ENCODE measurements around the gene BAG3.

Gene BAG3

DNA sequence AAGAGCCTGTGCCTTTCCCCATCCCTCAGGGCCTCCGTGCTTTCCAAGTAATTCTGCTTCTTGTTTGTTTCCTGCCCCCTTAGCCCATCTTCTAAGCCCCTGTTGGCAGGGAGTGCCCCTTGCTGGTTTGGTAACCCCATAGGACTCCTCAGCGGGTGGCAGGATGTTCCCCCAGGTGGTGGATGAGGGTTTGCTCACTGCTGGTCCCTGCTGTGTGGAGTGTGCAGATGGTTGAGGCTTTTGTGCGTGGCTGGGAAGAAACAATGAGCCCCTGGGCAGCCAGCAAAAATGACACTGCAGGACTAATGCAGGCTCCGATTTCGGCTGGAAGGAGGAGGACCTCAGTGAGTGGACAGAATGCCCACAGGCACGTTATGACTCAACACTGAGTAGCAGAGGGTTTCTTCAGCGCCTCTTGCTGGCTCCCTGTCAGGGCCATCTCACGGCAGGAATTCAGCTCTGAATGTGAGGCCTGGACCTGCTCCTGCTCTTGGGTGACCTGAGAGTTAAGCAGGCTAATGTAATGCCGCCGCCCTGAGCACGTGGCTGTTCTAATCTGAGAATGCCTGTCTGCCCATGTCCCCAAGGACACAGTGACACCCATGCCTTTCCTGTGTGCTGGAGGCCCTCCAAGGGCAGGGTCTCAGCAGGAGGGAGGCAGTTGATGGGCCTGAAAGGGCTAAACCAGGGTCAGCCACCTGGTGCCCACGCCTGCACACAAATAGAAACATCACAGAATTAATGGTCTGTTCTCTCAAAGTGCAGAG, 16.6 kb downstream of the BAG3 start:
- no peak for DNase-seq

DNA sequence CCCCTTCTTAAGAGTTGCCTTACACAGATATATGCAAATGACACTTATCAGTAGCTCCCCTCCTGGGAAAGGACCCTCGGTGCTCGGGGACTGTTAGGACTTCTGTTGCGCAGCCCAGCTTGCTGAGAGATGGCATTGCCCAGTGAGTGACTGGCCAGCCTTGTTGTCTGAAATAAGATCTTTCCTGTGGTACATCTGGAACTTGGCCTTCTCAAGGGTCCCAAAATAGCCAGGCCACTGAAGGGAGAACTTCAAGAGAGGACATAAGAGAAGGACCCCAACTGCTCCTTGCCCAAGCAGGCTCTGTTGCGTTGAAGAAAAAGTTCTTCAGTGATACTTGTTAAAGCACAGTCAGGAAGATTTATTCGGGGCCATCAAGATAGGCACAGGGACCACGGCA, 17.3 kb downstream of the BAG3 start:
- no peak for DNase-seq

DNA sequence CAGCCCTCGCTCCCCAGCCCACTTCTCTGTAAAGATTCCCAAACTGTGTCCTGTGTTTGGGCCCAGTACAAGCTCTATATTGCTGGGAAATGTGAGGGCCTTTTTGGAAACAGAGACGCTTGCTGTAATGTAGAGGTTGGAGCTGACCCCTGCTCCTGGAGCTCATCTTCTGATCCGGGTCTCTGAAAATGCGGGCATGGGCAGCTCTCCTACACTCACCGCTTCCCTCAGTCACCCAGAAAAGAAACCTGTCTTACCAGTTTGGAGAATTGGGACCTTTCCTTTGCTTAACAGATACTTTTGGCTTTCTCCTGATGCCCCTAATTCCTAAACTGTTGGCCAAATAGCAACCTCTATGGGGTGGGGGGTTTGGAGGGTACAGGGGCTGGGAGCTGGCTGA, 18.2 kb downstream of the BAG3 start:
- no peak for DNase-seq

DNA sequence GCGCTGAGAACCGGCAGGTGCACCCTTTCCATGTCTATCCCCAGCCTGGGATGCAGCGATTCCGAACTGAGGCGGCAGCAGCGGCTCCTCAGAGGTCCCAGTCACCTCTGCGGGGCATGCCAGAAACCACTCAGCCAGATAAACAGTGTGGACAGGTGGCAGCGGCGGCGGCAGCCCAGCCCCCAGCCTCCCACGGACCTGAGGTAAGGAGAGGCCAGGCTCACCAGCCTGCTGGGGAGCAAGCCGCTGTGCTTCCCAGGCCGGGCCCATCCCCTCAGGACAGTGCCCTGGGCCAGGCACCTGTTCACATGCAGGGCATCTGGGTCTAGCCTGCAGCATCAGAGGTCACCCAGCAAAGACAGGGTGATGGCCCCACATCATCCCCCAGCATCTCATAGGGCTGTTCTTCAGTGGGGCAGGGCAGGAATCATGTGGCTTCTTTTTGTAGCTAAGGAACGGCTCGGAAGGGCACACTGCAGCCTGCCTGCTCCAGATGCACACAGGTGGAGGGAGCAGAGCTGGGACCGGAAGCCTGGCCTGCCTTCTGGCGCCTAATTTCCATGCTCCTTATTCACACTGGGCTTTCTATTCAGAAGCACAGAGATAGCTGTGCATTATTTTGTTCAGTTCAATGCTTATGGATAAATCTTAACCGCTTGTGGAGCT, 18.9 kb downstream of the BAG3 start:
- DNase-seq, result no peak

DNA sequence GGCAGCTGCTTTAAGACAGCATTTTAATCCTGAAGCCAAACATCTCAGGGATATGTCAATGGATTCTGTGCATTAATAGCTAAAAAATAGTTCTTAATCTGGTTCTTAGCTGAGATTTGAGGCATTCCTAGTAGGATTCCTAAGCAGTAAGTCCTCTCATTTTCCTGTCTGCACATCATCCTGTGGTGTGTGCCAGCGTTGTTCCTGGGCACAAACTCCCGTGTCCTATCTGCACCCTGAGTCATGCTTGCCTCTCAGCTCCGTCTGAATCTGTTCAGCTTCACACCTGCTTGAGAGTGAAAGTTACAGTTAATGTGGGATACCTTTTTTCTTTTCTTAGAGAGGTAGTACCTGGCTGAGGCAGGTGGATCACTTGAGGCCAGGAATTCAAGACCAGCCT, 19.5 kb downstream of the BAG3 start:
- no peak for DNase-seq

DNA sequence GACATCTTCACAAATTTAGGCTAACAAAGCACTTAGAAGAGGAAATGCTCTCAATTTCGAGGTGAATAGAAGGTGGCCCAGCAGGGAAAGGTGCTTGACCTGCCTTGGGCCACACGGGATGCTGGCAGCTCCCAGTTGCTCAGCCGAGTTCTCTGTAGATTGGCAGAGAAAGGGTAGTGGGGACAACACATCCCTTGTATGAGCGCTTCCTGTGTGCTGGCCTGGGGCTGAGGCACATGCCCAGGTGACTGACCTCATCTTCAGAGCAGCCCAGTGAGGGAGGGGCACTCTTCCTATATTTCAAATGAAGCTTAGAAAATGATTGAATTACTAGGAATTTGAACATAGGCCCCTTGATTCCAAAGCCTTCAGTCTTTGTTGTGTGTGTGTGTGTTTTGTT, 20.2 kb downstream of the BAG3 start:
- DNase-seq, result no peak

DNA sequence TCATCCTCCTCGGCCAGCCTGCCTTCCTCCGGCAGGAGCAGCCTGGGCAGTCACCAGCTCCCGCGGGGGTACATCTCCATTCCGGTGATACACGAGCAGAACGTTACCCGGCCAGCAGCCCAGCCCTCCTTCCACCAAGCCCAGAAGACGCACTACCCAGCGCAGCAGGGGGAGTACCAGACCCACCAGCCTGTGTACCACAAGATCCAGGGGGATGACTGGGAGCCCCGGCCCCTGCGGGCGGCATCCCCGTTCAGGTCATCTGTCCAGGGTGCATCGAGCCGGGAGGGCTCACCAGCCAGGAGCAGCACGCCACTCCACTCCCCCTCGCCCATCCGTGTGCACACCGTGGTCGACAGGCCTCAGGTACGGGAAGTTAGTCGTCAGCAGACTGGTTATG, 21.1 kb downstream of the BAG3 start:
- DNase-seq, result no peak

DNA sequence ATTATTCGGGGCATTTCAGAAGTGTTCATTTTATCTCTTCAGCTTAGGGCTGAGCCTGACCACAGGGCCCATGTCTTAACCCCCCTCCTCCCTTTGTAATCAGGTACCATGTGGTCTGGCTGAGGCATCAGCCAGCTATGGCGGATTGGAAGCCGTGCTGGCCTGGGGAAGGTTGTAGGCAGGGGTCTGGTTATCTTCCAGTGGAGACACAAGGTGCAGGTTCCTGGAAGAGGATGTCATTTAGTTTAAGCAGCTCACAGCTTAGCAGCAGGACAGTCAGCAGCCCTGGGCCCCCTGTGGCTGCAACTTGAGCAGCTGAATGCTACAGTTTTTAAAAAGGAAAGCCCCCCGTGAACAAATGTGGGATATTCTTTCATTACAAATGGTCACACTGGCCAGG, 22.1 kb downstream of the BAG3 start:
- no peak for DNase-seq

DNA sequence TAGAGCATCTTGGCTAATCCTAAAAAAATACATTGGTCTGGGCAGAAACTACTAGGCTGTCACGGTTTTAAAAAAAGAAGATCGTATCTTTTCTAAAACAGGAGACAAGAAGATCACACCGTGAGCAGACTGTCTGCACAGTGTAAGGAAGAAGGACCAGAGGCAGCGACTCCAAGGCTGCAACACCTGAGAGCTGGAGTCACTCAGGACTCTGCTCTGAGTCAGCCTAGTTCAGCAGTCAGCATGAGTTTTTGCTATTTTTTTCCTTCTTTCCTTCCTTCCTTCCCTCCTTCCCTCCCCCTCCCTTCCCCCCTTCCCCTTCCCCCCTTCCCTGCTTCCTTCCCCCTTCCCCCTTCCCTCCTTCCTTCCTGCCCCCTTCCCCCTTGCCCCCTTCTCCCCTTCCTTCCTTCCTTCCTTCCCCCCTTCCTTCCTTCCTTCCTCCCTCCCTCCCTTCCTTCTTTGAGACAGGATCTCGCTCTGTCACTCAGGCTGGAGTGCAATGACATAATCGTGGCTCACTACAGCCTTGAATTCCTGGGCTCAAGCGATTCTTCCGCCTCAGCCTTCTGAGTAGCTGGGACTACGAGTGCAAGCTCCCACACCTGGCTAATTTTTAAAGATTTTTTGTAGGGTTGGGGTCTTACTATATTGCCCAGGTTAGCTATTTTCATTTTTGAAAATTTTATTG, 24.4 kb downstream of the BAG3 start:
- no peak for DNase-seq

DNA sequence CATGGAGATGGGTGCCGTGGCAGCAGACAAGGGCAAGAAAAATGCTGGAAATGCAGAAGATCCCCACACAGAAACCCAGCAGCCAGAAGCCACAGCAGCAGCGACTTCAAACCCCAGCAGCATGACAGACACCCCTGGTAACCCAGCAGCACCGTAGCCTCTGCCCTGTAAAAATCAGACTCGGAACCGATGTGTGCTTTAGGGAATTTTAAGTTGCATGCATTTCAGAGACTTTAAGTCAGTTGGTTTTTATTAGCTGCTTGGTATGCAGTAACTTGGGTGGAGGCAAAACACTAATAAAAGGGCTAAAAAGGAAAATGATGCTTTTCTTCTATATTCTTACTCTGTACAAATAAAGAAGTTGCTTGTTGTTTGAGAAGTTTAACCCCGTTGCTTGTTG, 25.9 kb downstream of the BAG3 start:
- DNase-seq, result no peak

DNA sequence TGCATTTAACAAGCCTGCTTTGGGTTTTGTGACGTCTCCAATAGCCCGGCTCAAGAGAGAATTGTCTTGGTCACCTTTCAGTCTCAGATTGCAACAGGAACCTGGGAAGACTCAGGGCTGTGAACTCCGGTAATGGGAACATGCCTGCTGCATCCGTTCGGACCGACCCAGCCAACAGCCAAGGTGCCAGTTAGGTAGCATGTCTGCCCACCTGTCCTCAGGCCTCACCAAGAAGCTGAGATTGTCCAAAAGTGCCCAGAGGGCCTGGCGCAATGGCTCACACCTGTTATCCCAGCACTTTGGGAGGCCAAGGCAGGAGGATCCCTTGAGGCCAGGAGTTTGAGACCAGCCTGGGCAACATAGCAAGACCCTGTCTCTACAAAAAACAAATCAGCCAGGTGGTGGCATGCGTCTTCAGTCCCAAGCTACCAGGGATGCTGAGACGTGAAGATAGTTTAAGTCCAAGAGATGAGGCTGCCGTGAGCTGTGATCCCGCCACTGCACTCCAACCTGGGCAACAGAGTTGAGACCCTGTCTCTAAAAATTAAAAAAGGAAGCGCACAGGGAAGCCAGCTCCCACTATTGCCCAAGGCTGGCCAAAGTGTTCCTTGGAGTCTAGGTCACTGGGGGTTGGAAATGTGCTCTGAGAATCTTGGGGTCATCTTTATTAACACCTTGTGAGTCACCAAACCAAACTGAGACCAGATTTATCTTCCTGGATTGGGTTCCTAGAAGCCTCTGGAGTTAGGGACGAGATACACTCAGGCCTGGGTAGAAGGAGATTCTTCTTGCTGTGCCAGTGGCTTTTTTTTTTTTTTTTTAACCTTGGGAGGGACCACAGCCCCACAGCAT, 26.9 kb downstream of the BAG3 start:
- DNase-seq, result no peak

DNA sequence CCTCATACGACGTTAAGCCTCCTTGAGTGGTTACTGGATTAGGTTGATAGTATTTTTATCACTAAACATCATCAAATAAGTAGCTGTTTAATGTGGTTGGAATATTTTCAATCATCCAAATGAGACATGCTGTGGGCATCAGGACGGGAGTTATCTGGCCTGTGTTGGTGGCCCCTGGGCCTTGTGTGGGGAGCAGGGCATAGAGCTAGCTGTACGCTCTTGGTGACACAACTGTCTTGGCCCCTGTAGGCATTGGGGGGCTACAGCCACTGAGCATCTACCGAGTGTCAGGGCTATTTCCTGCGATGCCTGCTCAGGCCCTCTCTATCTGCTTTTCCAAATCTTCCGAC, 28.3 kb downstream of the BAG3 start:
- no peak for DNase-seq

DNA sequence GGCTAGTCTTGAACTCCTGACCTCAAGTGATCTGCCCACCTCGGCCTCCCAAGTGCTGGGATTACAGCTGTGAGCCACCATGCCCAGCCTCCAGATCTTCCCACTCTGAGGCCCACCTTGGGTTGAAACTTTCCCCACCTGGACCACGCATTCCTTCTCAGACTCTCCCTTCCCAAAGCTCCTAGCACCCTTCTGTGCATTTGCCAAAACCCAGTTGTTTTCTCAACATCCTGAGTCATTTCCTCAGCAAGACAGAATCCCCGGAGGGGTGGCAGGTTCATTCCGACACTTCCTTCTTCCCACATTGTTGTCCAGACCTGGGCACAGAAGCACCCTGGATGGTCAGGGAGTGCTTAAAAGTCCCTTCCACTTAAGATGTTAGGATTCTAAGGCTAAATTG, 28.9 kb downstream of the BAG3 start:
- no peak for DNase-seq

DNA sequence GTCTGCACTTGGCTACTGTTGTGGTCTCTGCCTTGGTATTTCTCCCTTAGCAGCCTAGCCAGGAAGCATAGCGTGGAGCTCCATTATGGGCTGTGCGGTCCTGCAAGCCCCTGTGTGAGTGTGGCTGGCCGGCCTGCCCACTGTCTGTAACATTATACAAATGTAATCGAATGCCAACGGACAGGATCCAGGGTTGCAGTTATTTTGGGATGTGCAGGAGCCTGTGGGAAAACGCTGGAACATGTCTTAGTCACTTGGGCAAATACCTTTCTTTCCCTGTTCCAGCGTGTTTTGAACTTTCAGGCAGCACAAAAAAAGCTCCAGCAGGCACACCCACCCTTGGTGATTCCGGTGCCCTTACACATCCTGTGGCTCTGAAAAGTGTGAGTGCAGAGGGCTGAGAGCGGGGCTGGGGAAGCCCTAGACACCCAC, 29.5 kb downstream of the BAG3 start:
- DNase-seq, result no peak

DNA sequence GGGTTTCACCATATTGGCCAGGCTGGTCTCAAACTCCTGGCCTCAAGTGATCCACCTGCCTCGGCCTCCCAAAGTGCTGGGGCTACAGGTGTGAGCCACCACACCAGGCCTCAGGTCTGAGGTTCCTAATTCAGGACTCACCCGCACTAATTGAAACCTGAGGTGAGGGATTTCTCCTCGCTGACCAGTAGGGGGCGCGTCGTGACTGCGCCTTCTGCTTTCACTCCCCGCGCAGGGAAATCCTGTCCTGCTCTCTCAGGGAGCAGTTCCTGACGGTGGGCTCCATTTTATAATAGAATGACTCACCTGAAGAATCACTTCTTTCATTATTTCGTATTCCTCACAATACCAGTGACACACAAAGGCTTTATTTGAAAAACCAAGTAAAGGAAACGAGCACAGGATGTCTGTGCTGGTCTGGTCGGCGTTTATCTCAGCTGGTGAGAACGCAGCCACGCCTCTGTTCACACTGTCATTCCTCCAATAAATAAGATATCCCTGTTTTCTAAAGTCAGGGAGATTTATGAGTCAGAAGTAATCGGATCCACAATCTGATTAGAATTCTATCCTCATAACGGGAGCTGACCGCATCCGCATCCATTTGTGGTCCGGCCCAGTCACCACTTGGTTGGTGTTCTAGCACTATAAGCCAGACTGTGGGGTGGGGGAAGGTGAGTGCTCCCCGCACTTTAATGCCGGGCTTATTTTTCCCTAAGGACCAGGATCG, 35.4 kb downstream of the BAG3 start:
- DNase-seq, result peak; percentile 61 to 82 (median 67)

DNA sequence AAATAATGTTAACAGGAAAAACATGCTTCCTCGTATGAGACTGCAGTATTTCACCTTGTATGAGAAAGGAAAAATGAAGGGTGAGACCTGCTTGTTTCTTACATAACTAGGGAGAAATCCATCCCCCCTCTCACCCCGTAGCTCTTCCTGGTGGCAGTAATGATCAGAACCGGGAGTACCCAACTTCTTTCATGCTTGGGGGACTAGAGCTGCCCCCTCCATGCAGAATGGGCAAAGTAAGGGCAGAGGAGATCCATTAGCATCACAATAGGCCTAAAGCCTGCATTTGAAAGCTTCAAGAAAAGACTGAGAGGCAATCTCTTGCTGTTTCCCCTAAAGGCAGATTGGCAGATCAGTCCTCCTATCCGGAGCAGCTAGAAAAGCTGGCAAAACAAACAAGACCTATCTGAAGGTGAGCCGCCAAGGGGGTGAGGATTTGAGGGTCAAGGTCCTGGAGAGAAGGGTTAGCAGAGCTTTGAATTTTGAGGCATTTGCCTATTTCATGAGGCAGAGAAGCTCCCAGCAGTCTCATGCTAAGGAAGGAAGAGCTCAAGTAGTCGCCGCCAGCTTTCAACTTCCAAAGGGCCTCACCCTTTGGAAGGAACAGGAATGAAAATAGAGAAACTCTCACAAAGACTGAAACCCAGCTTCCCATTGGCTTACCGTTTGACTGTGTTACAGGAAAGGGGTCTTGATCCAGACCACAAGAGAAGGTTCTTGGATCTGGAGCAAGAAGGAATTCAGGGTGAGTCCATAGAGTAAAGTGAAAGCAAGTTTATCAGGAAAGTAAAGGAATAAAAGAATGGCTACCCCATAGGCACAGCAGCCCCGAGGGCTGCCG, 36.2 kb downstream of the BAG3 start:
- DNase-seq, result no peak

DNA sequence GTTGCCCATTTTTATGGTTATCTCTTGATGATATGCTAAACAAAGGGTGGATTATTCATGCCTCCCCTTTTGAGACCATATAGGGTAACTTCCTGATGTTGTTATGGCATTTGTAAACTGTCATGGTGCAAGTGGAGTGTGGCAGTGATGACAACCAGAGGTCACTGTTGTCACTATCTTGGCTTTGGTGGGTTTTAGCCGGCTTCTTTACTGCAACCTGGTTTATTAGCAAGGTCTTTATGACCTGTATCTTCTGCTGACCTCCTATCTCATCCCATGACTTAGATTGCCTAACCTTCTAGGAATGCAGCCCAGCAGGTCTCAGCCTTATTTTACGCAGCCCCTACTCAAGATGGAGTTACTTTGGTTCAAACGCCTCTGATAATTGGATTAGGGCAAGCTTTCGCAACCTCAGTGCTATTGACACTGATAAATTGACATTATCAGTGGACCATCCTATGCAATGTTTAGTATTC, 36.9 kb downstream of the BAG3 start:
- no peak for DNase-seq

DNA sequence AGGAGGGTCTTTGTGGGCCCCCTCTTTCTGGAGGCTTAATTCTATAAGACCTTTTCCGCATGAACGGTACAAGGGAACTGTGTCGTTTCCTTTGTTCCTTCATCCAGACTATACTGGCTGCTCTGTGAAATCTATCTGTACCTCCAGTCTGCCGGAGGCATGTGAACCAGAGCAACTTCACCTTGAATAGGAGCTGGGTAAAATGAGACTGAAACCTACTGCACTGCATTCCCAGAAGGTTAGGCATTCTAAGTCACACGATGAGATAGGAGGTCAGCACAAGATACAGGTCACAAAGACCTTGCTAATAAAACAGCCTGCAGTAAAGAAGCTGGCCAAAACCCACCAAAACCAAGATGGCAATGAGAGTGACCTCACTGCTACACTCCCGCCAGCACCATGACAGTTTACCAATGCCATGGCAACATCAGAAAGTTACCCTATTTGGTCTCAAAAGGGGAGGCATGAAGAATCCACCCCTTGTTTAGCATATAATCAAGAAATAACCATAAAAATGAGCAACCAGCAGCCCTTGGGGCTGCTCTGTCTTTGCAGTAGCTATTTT, 37.9 kb downstream of the BAG3 start:
- DNase-seq, result no peak

DNA sequence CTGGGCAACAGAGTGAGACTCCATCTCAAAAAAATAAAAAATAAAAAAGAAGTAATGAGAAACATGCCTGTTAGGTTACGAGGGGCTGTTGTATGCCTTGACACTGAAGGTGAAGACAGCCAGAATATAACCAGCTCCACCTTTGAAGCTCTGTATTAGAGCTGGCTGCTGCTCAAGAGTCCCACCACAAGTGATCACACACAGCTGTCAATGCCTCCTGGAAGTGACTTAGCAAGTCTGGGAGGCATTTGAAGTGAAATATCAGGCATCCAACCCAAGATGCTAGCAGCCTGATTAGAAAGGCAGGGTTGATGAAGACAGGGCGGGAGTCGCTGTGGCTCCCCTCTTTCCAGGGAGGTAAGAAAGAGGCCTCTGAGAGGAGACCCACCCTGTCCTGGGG, 40.5 kb downstream of the BAG3 start:
- no peak for DNase-seq

DNA sequence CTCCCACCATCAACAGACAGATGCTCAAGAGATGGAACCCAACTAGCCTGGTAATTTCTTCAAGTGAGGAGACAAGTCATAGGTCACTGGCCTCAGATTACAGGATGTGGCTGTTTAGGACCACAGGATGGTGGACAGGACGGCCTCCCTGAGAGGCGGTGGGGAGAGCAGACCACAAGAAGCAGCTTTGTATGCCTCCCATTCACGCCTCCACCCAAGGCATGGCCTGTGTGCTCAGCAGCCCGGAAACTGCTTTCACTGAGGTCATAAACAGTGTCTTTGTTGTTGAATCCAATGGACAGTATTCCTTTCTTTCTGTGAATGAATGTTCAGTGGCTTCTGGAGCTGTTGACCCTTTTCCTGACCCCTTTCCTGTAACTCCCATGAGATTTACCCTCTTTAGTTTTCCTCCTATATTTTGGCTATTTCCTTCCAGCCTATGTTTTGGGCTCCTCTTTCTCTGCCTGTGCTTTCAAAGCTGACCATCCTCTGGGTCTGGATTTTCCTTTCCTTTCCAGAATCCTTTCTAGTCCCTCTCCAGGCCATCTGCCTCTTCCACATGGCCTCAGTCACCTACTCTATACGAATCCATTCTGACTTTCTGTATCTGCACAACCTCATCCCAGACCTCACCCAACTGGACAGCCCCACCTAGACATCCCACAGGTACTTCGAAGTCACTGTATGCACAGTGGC, 42.2 kb downstream of the BAG3 start:
- no peak for DNase-seq

DNA sequence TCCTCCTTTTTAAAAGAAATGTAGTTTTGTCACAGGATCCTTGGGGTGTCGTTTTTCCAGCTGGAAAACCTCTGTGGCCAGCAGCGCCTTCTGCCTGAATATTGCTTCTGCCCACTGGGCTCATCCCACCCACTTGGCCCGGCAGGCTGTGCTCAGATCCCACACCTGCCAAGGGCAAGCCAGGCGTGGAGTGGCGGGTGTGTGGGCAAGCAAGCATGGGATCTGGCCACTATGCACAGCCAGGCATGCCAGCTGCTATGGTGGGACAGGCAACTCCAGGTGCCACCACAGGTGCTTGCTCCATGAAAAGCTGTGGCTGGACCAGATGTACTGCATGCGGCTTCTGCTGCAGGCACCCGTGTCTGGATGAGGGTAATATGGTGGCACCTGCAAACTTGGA, 43.4 kb downstream of the BAG3 start:
- no peak for DNase-seq
